HFF-Myc (cell line): ENCODE measurements around the gene STXBP2.

Experiments used
- DNase-seq: peaks from one replicate; pipeline ENCODE4 v3.0.0-alpha.2; 2011; ENCODE audit warnings: low read depth; ENCODE audit errors: extremely low read depth
- H3K4me3 ChIP-seq: replicated peaks from 2 replicates; pipeline ENCODE4 v1.5.1; 2011; ENCODE audit warnings: low read depth, mild to moderate bottlenecking, control low read depth, low read length
- TF ChIP-seq, protein P1 (sequence below): IDR thresholded peaks from 2 replicates; pipeline ENCODE4 v1.5.1; 2012; ENCODE audit warnings: mild to moderate bottlenecking, low read depth, low read length, control low read depth; ENCODE audit errors: missing control alignments

Gene STXBP2

DNA sequence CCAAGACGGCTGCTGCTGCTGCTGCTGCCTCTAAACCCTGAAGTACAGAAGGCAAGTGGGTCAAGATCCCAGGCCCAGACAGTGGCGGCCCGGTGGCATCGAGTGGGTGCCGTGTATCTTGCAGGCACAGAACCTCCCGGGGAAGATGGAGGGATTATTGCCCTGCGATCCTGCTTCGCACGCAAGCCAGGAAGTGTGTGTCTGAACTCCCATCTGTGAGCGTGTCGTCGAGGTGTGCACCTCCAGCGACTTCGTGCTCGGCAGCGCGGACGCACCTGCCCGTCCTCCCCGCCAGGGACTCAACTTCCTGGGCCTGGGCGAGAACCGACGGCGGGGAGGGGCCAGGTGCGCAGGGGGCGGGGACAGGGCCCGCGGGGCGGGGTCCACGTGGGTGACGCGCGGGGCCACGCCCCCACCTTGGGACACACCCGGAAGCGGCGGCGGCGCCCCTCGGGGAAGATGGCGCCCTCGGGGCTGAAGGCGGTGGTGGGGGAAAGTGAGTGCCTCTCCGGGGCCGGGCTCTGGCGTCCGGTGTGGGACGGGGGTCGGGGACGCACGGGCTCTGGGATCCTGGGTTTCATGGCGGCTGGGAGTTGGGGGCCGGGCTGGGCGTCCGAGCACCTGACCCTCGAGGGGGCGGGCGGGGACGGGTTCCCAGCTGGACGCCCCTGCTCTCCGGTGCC lies at the start of gene STXBP2:
Gene STXBP2, plus strand, starts transcription at position 420 of the 683 bp plus-strand sequence. Its CDS starts 40 bp downstream, at position 460.
- TF ChIP-seq, protein P1, sequence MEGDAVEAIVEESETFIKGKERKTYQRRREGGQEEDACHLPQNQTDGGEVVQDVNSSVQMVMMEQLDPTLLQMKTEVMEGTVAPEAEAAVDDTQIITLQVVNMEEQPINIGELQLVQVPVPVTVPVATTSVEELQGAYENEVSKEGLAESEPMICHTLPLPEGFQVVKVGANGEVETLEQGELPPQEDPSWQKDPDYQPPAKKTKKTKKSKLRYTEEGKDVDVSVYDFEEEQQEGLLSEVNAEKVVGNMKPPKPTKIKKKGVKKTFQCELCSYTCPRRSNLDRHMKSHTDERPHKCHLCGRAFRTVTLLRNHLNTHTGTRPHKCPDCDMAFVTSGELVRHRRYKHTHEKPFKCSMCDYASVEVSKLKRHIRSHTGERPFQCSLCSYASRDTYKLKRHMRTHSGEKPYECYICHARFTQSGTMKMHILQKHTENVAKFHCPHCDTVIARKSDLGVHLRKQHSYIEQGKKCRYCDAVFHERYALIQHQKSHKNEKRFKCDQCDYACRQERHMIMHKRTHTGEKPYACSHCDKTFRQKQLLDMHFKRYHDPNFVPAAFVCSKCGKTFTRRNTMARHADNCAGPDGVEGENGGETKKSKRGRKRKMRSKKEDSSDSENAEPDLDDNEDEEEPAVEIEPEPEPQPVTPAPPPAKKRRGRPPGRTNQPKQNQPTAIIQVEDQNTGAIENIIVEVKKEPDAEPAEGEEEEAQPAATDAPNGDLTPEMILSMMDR: no peak
- H3K4me3 ChIP-seq: peak within 1 kb of the TSS; percentile 36
- DNase-seq: no peak

DNA sequence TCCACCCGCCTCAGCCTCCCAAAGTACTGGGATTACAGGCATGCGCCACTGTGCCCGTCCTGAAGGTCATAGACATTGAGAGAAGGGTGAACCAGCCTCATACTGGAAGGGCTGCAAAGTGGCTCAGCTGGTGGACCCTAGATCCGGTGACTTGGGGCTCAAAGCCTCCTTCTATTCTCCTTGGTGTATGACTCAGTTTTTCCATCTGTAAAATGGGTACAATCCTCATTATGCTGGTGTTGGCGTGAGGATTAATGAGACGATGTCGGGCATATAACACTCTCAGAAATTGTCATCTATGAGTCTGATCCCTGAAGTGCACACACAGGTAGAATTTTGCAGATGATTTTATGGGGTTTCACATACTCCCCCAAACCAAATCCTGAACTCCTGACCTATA lies 47.1 kb upstream of the STXBP2 start:
- H3K4me3 ChIP-seq: no peak overlapping the region
- TF ChIP-seq, protein P1: no peak
- DNase-seq: no peak

DNA sequence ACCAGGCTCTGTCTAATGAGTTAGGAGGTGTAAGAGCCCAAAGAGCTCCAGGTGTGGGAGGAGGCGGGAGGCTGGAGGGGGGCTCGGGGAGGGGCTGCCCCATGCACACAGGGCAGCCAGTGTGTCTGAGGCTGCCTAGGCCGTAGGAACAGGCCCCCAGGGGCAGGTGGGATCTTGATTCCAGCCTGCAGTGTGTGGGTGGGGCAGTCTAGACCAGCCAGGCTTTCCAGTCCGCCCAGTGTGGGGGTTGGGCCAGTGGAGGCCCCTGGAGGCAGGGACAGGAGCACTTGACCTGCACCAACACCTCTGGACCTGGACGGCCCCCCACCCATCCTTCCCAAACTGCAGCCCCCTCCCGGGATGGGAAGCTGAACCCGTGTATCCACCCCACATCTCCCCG lies 46.7 kb upstream of the STXBP2 start:
- TF ChIP-seq, protein P1: no peak
- no peak overlapping the region for H3K4me3 ChIP-seq
- no peak for DNase-seq

DNA sequence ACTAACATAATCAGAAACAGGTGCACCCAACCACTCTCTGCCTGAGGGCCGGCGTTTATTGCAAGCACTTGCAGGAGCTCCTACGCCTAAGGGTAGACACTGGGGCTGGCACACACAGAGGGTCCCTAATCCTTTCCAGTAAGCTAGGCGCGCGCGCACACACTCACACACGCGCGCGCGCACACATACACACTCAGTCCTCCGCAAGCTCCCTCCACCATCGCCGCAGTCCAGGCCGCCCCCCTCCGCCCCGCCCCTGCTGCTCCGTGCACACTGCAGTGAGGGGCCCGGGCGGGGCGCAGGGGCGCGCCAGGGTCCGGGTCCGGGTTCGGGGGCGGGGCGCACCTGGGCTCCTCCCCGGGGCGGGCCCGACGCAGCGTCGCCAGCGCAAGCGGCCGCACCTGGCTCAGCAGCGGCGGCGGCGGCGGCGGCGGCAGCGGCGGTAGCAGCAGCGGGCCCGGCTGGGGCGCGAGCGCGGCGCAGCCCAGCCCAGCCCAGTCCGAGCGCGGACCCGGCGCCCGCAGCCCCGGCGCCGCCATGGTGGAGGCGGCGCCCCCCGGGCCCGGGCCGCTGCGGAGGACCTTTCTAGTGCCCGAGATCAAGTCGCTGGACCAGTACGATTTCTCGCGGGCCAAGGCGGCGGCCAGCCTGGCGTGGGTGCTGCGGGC lies 41.3 kb upstream of the STXBP2 start, which contains the start of gene CAMSAP3:
Gene CAMSAP3, plus strand, starts transcription at position 398 of the 668 bp plus-strand sequence. Its CDS starts 140 bp downstream, at position 538.
- DNase-seq: peak; percentile 27
- no peak within 1 kb of the TSS for H3K4me3 ChIP-seq
- TF ChIP-seq, protein P1: no peak

DNA sequence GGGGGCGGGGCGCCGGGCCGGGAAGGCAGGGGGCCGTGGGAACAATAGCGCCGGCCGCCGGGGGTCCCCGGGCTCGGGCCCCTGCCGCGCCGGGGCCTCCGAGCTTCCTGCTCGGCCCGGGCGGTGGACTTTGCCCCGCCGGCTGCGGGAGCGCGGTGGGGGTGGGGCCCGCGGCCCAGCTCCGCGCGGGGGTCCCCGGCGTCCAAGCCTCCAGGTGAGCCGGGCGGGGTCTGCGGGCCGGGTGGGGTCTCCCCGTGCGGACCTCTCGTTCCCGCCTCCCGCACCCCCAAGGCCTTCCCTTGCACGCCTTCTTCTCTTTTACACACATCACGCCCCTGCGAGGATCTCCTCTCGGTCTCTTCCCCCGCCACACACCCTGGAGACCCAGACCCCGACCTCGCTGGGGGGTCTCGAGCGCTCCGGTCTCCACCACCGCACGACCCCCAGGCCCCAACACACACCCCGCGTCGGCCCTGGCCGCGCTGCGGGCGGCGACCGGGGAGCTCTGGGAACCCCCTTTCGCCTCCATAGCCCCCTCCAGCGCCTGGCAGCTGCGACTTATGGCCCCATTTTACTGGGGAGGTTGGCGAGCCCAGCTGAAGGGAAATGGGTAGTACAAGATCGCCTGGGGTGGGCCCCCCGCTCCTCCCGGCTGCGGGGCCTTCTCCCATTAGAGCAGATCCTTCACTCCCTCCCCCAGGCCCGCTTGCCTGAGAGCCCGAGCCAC lies 40.5 kb upstream of the STXBP2 start:
- DNase-seq: no peak

DNA sequence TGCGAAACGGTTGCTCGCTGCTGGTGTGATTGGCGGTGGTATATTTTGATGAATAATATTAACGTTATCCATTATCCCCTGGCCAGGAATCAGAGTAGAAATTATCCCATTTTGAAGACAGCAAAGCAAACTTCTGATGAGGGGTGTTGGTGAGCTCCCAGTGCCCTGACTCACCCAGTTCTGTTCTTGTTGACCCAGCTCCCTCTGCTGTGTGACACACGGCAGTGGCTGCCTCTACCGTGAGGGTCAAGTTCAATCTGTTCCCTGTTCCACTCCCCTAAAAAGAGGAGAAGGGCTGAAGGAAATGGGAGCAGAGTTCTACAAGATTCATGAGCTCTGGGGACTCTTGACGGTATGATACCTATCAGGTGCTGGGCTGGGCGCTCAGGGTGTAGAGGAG lies 39.2 kb upstream of the STXBP2 start:
- no peak overlapping the region for H3K4me3 ChIP-seq
- no peak for DNase-seq
- TF ChIP-seq, protein P1: no peak

More for the DNA sequence above, 40.5 kb upstream of the STXBP2 start:
- TF ChIP-seq, protein P1: no peak
- no peak overlapping the region for H3K4me3 ChIP-seq
